A549 (cell line): ENCODE results near the gene GPX6.

ENCODE experiments used
- BHLHE40 ChIP-seq: IDR thresholded peaks from 2 replicates; pipeline ENCODE4 v1.6.1; 2012; ENCODE audit warnings: low read depth, low read length, inconsistent platforms
- CHD2 ChIP-seq: fragments of 150-350 bp; IDR thresholded peaks from 2 replicates; pipeline ENCODE4 v1.6.1; 2014; ENCODE audit warnings: low read length; ENCODE audit not compliant: partially characterized antibody
- ESRRA ChIP-seq: fragments of 150-350 bp; IDR thresholded peaks from 2 replicates; pipeline ENCODE4 v1.6.1; 2014; ENCODE audit warnings: mild to moderate bottlenecking, low read length, borderline replicate concordance
- HOXA7 ChIP-seq: fragments of 250-450 bp; sonication (Bioruptor Pico); IDR thresholded peaks from 2 replicates; pipeline ENCODE4 v1.5.0; 2020; ENCODE audit warnings: mild to moderate bottlenecking, moderate library complexity
- MAX ChIP-seq: IDR thresholded peaks from 2 replicates; pipeline ENCODE4 v1.6.1; 2012
- NPAS2 ChIP-seq: fragments of 250-450 bp; sonication (Bioruptor Pico); IDR thresholded peaks from 2 replicates; pipeline ENCODE4 v1.8.0; 2022; ENCODE audit warnings: mild to moderate bottlenecking, moderate library complexity, borderline replicate concordance
- NR3C1 ChIP-seq: fragments of >200 bp; sonication (Bioruptor Twin); formaldehyde crosslinking; IDR thresholded peaks from 3 replicates; pipeline ENCODE4 v1.6.1; 2017
- POLR2A ChIP-seq: IDR thresholded peaks from 2 replicates; pipeline ENCODE4 v1.6.1; 2012; ENCODE audit warnings: mild to moderate bottlenecking, low read length
- RAD21 ChIP-seq, 2 experiments: fragments of >200 bp in 1 of 2; sonication (Bioruptor Twin) in 1 of 2; formaldehyde crosslinking in 1 of 2; IDR thresholded peaks in 1 of 2; conservative IDR thresholded peaks in 1 of 2; 2 replicates in 1 of 2; 3 replicates in 1 of 2; pipeline ENCODE4 v1.6.1; 2012 to 2018; ENCODE audit warnings: inconsistent platforms in 1 of 2
- RARB ChIP-seq: fragments of 250-450 bp; sonication (Bioruptor Pico); IDR thresholded peaks from 2 replicates; pipeline ENCODE4 v1.8.0; 2021; ENCODE audit warnings: mild to moderate bottlenecking, moderate library complexity
- RFX5 ChIP-seq: fragments of 450-650 bp; IDR thresholded peaks from 2 replicates; pipeline ENCODE4 v1.7.1; 2014; ENCODE audit warnings: antibody characterized with exemption, mild to moderate bottlenecking, moderate library complexity
- SMC3 ChIP-seq: fragments of >200 bp; sonication (Bioruptor Twin); formaldehyde crosslinking; IDR thresholded peaks from 3 replicates; pipeline ENCODE4 v1.6.1; 2018; ENCODE audit warnings: inconsistent platforms
- TF ChIP-seq, protein P1 (sequence below): fragments of >200 bp; sonication (Bioruptor Twin); formaldehyde crosslinking; IDR thresholded peaks from 3 replicates; pipeline ENCODE4 v1.5.1; 2016

GRCh38 chr6:28474441-28475219 lies 41.0 kb downstream of the GPX6 start:
- TF ChIP-seq BHLHE40 (no peak), NR3C1 (no peak), ESRRA (no peak), POLR2A (no peak), HOXA7 (CRISPR knock-in tag) (no peak), MAX (no peak), RARB (no peak), RFX5 (no peak), RAD21 (conservative IDR thresholded peaks at IDR 0.05 in 1 of 2, IDR thresholded peaks at IDR 0.05 in 1 of 2) (no peak), SMC3 (no peak), NPAS2 (CRISPR knock-in tag) (no peak), CHD2 (no peak)
- TF ChIP-seq, protein P1, sequence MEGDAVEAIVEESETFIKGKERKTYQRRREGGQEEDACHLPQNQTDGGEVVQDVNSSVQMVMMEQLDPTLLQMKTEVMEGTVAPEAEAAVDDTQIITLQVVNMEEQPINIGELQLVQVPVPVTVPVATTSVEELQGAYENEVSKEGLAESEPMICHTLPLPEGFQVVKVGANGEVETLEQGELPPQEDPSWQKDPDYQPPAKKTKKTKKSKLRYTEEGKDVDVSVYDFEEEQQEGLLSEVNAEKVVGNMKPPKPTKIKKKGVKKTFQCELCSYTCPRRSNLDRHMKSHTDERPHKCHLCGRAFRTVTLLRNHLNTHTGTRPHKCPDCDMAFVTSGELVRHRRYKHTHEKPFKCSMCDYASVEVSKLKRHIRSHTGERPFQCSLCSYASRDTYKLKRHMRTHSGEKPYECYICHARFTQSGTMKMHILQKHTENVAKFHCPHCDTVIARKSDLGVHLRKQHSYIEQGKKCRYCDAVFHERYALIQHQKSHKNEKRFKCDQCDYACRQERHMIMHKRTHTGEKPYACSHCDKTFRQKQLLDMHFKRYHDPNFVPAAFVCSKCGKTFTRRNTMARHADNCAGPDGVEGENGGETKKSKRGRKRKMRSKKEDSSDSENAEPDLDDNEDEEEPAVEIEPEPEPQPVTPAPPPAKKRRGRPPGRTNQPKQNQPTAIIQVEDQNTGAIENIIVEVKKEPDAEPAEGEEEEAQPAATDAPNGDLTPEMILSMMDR: no peak
